ENCODE results near the gene FAM13A.

Gene FAM13A

DNA sequence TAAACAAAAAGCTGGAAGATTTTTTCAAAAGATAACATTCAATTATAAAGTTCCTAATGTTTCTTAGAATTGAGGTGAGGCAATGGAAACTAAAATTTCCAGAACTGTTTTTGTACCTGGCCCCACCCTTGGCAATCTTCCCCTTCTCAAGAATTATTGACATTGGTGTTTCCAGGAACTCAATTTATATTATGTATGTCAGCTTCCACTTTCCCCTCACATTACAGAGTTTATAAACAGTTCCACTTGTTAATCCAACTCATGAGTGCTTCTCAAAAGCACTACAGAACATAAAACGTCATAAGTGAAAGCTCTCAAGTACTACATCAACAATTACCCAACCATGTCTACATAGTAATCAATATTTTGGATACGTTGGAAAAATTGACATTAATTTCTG lies 107.4 kb downstream of the FAM13A start:
- TF ChIP-seq, protein P1, sequence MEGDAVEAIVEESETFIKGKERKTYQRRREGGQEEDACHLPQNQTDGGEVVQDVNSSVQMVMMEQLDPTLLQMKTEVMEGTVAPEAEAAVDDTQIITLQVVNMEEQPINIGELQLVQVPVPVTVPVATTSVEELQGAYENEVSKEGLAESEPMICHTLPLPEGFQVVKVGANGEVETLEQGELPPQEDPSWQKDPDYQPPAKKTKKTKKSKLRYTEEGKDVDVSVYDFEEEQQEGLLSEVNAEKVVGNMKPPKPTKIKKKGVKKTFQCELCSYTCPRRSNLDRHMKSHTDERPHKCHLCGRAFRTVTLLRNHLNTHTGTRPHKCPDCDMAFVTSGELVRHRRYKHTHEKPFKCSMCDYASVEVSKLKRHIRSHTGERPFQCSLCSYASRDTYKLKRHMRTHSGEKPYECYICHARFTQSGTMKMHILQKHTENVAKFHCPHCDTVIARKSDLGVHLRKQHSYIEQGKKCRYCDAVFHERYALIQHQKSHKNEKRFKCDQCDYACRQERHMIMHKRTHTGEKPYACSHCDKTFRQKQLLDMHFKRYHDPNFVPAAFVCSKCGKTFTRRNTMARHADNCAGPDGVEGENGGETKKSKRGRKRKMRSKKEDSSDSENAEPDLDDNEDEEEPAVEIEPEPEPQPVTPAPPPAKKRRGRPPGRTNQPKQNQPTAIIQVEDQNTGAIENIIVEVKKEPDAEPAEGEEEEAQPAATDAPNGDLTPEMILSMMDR (IDR thresholded peaks at IDR 0.05; ENCODE audit: low read depth, low read length, missing control alignments) = no peak
- in situ Hi-C loops (cut with HindIII; ENCODE audit: low sequenced_read_pairs) = no loop called here
- no peak for DNase-seq (ENCODE audit: low read depth)
- no peak overlapping the region for H3K4me3 ChIP-seq (ENCODE audit: low read depth, low read length)

DNA sequence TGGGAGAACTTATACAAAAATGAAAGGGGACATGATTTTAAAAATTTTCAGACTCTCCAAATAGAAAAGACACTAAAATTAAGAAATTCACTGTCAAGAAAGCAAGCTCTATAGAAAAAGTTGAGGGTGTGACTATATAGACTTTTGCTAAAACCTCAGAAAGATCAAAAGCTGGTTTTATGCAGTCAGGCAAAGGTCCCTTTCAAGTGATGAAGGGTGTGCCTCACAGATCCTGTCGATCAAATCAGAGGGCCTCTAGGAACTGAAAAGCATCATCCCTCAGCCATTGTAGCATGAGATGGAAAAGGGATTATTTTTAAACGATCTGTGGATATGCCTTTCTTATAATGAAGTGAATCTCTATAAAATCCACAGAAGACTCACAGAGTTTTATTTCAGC lies 116.5 kb downstream of the FAM13A start:
- no peak overlapping the region for H3K4me3 ChIP-seq (ENCODE audit: low read depth, low read length)
- TF ChIP-seq, protein P1 (IDR thresholded peaks at IDR 0.05; ENCODE audit: low read depth, low read length, missing control alignments) = no peak
- no peak for DNase-seq (ENCODE audit: low read depth)
- in situ Hi-C loops (cut with HindIII; ENCODE audit: low sequenced_read_pairs) = no loop called here

DNA sequence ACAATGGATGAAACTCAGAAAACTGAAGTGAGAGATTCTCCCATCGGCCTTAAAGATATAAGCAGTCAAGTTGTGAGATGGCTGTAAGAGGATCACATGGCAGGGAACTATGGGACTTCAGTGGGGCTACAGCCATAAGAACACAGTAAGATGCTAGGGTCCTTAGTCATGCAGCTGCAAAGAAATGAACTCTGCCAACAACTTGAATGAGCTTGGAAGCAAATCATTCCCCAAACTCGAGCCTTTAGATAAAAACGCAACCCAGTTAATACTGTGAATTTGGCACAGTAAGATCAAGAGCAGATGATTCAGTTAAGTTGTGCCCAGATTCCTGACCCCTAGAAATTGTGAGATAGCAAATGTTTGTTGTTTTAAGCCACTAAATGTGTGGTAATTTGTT lies 117.3 kb downstream of the FAM13A start:
- peak; percentile 33 for DNase-seq (ENCODE audit: low read depth)
- in situ Hi-C loops (cut with HindIII; ENCODE audit: low sequenced_read_pairs) = no loop called here
- H3K4me3 ChIP-seq (ENCODE audit: low read depth, low read length) = no peak overlapping the region
- TF ChIP-seq, protein P1 (IDR thresholded peaks at IDR 0.05; ENCODE audit: low read depth, low read length, missing control alignments) = no peak

DNA sequence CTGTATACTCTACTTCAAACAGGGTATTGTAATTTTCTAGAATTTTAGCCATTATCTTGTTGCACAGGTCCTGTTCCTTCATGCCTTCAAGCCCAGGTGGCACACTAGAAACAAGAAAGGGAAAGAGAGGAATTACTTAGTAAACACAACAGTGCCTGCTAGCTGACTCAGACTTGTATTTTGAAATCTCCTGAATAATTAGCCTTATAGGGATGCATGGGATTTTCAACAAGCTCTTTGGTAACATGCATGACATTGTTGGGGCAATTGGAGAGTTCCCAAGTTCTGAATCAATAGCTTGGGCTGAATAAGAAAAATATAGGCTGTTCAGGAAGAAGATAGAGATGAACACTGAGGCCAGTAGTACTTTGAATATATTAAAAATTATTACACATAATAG lies 118.8 kb downstream of the FAM13A start:
- DNase-seq (ENCODE audit: low read depth) = peak; percentile 85
- TF ChIP-seq, protein P1 (IDR thresholded peaks at IDR 0.05; ENCODE audit: low read depth, low read length, missing control alignments) = no peak
- no peak overlapping the region for H3K4me3 ChIP-seq (ENCODE audit: low read depth, low read length)
- in situ Hi-C loops (cut with HindIII; ENCODE audit: low sequenced_read_pairs) = no loop called here

DNA sequence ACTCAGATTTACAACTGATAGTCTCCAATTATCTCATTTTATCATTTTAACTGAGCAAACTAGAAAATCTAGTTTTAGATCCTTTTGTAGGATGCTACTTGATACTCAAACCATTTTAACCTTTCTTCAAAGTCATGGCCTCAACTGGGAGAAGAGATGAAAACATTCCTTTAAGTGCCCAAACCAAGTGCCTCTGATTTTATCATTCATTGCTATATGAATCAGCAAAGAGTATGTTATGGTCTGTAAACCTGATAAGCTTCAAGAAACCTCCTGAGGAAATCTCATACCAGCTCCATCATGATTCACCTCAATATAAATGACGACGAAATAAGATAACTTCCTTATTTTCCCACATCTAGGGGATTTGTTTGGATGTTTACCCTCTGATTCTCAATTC lies 119.9 kb downstream of the FAM13A start:
- DNase-seq (ENCODE audit: low read depth) = no peak
- no peak overlapping the region for H3K4me3 ChIP-seq (ENCODE audit: low read depth, low read length)
- TF ChIP-seq, protein P1 (IDR thresholded peaks at IDR 0.05; ENCODE audit: low read depth, low read length, missing control alignments) = no peak
- in situ Hi-C loops (cut with HindIII; ENCODE audit: low sequenced_read_pairs) = no loop called here

DNA sequence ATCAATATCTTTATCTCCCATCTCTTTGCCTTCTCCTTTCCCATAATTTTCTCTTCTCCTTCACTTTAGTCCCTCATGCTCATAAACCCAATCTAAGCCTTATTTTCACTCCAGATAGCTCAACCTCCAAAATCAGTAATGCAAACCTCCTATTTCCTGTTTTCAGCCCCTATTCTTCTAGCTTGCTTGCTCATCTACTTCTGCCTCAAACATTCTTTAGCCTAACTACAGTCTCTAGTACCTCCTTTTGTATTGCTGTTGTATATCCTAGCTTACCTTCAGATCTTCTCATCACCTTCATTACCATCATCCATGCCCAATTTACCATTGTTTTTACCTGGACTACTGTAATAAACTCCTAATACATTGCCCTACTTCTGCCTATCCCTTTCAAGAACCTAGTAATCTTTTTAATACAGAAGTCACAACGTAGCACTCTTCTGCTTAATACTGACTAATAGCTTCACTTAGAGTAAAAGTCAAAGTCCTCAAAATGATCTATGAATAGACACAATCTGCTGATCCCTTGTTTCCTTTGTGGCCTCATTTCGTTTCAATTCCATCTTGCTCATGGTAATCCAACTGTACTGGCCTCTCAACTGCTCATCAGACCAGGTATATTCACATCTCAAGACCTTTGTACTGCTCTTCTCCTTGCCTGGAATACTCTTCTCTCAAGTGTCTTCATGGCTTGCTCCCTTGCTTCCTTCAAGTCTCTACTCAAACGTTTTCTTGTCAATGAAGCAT lies 123.4 kb downstream of the FAM13A start:
- H3K4me3 ChIP-seq (ENCODE audit: low read depth, low read length) = no peak overlapping the region
- DNase-seq (ENCODE audit: low read depth) = no peak
- TF ChIP-seq, protein P1 (IDR thresholded peaks at IDR 0.05; ENCODE audit: low read depth, low read length, missing control alignments) = no peak
- in situ Hi-C loops (cut with HindIII; ENCODE audit: low sequenced_read_pairs) = no loop called here

Measured in astrocyte of the cerebellum (primary cell).